Thymus (tissue), 11 donors: ENCODE results near the gene ARHGEF19. TPM values are rescaled to one million over a fixed set of nuclear protein-coding genes. Genes with fewer than 3 reads are reported as not detected.
A peak's percentile ranks its signal among the peaks of the same experiment; 100 is the strongest.

Experiments
- DNase-seq, 9 donors: peaks; one replicate each; pipeline ENCODE4 v3.0.0-alpha.2; 2013; ENCODE audit warnings: low spot score in 9 of 9, low read depth in 6 of 9, missing footprints in 1 of 9
- H3K27ac ChIP-seq, 2 donors: one replicate each; pipeline ENCODE4 v1.5.1; 2013; ENCODE audit warnings: control low read depth in 1 of 2, low read depth in 1 of 2, low read length in 1 of 2, mild to moderate bottlenecking in 1 of 2, moderate library complexity in 1 of 2
- H3K27me3 ChIP-seq, 2 donors: one replicate each; pipeline ENCODE4 v1.5.1; 2013; ENCODE audit warnings: low read length in 1 of 2; ENCODE audit not compliant: control insufficient read depth in 2 of 2, insufficient read depth in 1 of 2
- H3K36me3 ChIP-seq, 2 donors: one replicate each; pipeline ENCODE4 v1.5.1; 2013; ENCODE audit warnings: low read length in 1 of 2, mild to moderate bottlenecking in 1 of 2, moderate library complexity in 1 of 2; ENCODE audit not compliant: control insufficient read depth in 2 of 2, insufficient read depth in 2 of 2
- H3K4me1 ChIP-seq, 2 donors: one replicate each; pipeline ENCODE4 v1.5.1; 2013; ENCODE audit warnings: low read length in 2 of 2; ENCODE audit not compliant: control insufficient read depth in 2 of 2, insufficient read depth in 2 of 2
- H3K4me3 ChIP-seq, 2 donors: one replicate each; pipeline ENCODE4 v1.5.1; 2013; ENCODE audit warnings: low read length in 2 of 2, control low read depth in 1 of 2, mild to moderate bottlenecking in 1 of 2
- H3K9me3 ChIP-seq, 2 donors: one replicate each; pipeline ENCODE4 v1.5.1; 2013; ENCODE audit warnings: low read length in 1 of 2, mild to moderate bottlenecking in 1 of 2; ENCODE audit not compliant: control insufficient read depth in 2 of 2, insufficient read depth in 1 of 2
- WGBS: extraction: QIAGEN DNeasy Blood & Tissue Kit; methylation state at CpG from one replicate; pipeline ENCODE4 v1.1.7; 2013; 5-methylcytosine and 5-hydroxymethylcytosine counted together
- polyA plus RNA-seq: library from polyadenylated mRNA; stranded (reverse); fragments of 200-250 nt; gene quantifications from one replicate; pipeline ENCODE4 v1.2.3, GENCODE V29; 2013
- total RNA-seq: library from RNA; stranded (reverse); fragments of 120-200 nt; gene quantifications from one replicate; pipeline ENCODE4 v1.2.4, GENCODE V29; 2013
- donor health status: healthy.

The ARHGEF19 gene
- total and polyA plus RNA-seq, 2 donors: 2.2 to 9.6 TPM

DNA sequence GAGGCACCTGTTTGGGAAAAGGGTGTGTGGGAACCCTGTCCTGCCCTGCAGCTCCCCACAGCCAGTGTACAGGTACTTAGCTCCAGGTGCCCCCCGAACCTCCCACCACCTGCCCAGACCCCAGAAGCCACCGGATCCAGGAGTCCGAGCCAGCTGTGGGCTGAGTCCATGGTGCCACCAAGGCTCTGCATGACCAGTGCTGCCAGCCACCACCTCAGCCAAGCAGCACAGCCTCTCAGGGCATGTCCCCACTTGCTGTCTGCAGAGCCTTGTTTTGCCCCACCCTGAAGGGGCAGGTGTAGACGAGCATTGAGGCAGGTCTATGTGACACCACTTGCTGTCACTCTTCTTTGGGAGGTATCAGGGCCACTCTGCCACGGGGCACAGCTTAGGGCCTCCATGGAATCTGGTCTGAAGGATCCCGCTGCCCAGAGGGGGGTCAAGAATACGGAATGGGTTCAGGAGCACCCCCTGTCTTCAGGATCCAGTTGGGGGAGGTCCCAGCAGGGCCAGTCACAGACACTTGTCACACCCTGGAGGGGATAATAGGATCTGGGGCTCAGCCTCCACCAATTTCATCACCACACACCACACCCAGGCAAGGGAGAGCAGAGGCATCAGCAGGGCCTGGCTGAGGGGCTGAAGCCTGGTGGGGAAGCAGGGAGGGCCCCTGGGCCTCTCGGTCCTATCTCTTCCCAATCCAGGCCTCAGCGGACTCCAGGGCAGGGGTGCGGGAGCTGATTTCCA, 27.7 kb downstream of the ARHGEF19 start:
- no peak overlapping the region for H3K27ac ChIP-seq
- DNase-seq: no peak
- peaks cover 0 to 10% of the 10 kb centered on the region in 2 donors for H3K27me3 ChIP-seq
- no peaks in the 10 kb centered on the region for H3K36me3 ChIP-seq
- H3K4me1 ChIP-seq: peaks cover 0 to 12% of the 10 kb centered on the region in 2 donors
- H3K4me3 ChIP-seq: no peak overlapping the region
- no peaks in the 10 kb centered on the region for H3K9me3 ChIP-seq
- 91% methylated on average over 10 of the region's 10 CpGs for WGBS

DNA sequence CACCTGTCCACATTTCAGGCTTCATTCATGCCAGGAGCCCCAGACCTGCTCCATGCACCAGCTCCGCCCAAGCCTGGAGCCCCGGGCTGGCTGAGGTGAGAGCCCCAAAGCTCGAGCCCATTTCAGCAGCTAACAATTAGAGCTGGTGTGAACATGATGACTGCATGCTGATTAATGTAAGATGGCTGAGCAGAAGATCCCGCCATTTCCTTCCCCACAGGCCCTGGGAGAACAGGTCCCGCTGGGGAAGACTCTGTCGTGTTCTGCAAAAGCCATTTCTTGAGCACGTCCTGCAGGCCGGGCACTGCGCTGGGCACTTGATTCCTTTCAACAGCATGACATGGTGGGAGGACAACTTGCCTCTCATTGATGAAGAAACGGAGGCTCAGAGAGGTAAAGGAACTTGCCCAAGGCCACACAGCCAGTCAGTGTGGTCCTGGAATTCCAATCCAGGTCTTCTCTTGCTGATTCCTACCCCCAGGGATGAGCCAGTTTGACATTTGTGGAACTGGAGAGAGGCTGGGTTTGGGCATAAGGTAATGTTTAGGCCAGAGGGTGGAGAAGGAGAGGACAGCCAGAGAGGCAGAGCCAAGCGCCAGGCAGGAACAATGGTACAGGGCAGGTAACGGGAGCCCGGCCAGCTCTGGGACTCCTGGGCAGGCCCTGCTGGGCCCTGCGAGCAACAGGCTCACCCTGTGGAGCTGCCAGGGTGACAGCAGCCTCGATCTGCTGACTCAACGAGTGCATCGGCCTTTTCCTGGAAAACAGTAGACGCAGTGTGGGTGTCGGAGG, 28.5 kb downstream of the ARHGEF19 start:
- WGBS: 92% methylated on average over 19 of the region's 19 CpGs
- no peaks in the 10 kb centered on the region for H3K36me3 ChIP-seq
- H3K27me3 ChIP-seq: peaks cover 0 to 4% of the 10 kb centered on the region in 2 donors
- no peak overlapping the region for H3K4me3 ChIP-seq
- H3K27ac ChIP-seq: no peak overlapping the region
- no peaks in the 10 kb centered on the region for H3K9me3 ChIP-seq
- peaks cover 0 to 12% of the 10 kb centered on the region in 2 donors for H3K4me1 ChIP-seq
- DNase-seq: no peak

DNA sequence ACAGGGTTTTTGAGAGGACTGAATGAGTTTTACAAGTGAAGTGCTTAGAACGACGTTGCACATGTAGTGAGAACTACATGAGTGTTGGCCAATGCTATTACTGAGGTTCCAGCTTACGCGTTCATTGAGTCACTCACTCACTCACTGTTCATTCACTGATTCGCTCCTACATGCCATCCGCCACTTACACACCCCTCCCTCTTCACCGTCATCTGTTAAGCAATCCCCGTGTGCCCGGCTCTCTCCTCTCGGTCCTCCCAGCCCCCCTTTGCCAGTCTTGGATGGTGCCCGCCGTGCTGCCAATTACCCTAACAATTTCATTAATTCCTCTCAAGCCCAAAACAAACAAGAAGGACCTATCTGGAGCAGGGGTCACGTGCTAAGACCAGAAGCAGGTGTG, 29.3 kb downstream of the ARHGEF19 start:
- peaks cover 0 to 15% of the 10 kb centered on the region in 2 donors for H3K4me1 ChIP-seq
- DNase-seq: no peak
- no peak overlapping the region for H3K27ac ChIP-seq
- no peaks in the 10 kb centered on the region for H3K9me3 ChIP-seq
- WGBS: 96% methylated on average over 13 of the region's 13 CpGs
- no peaks in the 10 kb centered on the region for H3K36me3 ChIP-seq
- H3K27me3 ChIP-seq: no peaks in the 10 kb centered on the region
- H3K4me3 ChIP-seq: no peak overlapping the region

DNA sequence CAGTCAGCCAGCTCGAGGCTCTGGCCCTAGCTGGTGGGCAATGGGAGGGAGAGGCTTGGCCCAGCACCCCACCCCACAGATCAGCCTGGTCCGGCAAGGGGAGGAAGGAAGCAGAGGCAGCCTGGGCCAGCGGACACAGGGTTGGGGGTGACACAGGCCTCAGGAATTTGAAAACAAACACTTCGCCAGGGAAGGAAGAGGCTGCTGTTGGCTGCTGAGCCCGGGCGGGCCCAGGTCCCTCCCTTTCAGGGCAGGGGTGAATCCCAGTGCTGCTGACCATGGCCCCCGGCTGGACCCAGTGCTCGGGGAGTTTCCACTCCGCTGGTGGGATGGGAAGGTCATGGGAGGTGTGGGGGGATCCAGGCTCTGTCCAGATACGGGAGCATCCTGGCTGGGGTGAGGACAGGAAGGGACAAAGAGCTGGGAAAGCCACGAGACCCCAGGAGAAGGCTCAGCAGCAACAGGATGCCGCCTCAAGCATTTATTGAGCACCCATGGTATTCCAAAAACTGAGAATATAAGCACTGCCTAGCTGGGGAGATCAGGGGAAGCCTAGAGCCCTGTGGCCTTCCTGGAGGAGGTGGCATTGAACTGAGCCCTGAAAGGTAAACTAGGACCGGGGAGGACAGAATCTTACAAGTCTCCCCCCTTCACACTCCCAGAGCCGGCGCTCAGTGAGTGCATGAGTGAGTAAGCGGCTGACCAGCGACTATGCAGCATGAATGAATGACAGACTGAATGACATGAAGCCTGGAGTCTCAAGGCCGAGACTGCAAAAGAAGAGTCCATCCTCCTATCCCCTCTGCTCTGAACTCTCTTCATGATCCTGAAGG, 30.3 kb downstream of the ARHGEF19 start:
- Histone ChIP-seq H3K27ac (peak overlapping the region; percentile 37 to 72), H3K27me3 (no peaks in the 10 kb centered on the region), H3K36me3 (no peaks in the 10 kb centered on the region), H3K4me3 (no peak overlapping the region), H3K4me1 (peaks cover 0 to 12% of the 10 kb centered on the region in 2 donors), H3K9me3 (no peaks in the 10 kb centered on the region)
- WGBS: 89% methylated on average over 18 of the region's 18 CpGs
- no peak for DNase-seq

DNA sequence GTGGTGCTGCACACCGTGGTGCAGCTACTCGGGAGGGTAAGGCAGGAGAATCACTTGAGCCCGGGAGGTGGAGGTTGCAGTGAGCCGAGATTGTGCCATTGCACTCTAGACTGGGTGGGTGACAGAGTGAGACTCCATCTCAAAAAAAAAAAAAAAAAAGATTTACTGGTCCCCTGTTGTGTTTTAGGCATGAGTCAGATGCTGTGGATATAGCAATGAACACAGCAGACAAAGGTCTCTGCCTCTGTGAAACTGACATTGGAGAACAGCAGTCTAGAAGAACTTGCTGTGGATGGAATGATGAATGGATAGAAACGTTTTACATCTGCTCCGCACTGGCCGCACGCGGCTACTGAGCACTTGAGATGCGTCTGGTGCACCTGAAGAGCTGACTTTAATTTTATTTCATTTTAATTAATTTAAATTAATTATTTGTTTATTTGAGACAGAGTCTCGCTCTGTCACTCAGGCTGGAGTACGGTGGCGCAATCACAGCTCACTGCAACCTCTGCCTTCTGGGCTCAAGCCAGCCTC, 32.1 kb downstream of the ARHGEF19 start:
- peaks cover 0 to 15% of the 10 kb centered on the region in 2 donors for H3K4me1 ChIP-seq
- DNase-seq: no peak

DNA sequence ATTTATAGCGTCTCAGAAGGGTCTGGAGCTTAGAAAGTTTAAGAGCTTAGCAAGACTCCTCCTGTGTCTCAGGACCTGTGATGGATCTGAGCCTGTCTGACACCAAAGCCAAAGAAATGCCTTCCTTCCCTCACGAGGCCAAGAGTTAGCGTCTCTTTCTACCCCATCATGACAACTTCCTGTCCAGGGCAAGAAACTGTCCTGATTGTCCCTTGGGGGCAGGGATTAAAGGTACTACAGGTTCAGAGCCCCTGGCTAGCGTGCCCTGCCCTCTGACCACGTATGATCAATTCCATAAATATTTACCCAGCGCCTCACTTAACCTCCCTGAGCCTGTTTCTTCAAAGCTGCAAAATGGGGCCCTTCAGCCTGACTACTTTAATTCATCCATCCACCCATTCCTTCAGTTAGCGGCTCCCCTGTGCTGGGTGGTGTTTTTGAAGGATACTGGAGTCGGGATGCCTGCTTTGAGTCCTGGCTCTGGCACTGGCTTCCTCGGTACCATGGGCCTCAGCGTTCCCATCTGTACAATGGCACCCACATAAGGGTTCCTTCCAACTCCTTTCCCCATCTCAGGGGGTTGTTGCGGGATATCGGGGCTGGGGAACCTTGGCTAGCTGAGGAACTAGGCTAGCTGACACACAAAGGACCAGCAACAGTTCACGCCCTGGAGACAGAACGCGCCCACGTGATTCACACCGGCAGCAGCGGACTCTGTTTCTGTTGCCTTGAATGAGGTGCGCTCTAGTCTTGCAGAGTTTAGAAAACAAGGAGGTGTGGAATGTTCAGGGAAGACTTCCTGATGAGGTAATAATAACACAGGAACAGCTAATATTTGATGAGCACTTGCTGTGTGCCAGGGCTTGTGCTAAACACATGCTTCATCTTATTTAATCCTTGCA, 33.6 kb downstream of the ARHGEF19 start:
- 97% methylated on average over 19 of the region's 19 CpGs for WGBS
- no peaks in the 10 kb centered on the region for H3K27me3 ChIP-seq
- no peaks in the 10 kb centered on the region for H3K36me3 ChIP-seq
- H3K9me3 ChIP-seq: no peaks in the 10 kb centered on the region
- DNase-seq: no peak
- H3K4me1 ChIP-seq: peaks cover 0 to 24% of the 10 kb centered on the region in 2 donors
- no peak overlapping the region for H3K27ac ChIP-seq
- no peak overlapping the region for H3K4me3 ChIP-seq

More for the DNA sequence above, 32.1 kb downstream of the ARHGEF19 start:
- 93% methylated on average over 13 of the region's 13 CpGs for WGBS
- H3K4me3 ChIP-seq: no peak overlapping the region
- H3K36me3 ChIP-seq: no peaks in the 10 kb centered on the region
- no peak overlapping the region for H3K27ac ChIP-seq
- H3K9me3 ChIP-seq: no peaks in the 10 kb centered on the region
- no peaks in the 10 kb centered on the region for H3K27me3 ChIP-seq

DNA sequence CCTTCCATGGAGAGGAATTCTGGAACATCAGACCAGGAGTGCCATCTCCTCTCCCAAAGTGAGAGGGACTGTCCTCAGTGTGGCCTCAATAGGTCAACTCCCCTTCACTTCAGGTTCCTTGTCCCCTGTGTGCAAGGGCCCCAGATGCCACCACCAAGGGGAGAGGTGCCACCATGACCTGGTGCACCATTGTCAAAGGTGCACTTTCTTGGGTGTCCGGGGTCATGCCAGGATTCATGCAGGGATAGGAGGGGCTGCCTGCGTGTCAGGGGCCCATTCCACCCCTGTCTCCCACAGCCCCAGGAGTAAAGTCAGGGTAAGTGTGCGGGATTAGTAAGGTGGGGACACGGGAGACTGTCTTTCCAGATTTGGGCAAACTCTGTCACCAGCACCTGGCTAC, 35.1 kb downstream of the ARHGEF19 start:
- DNase-seq: no peak
- H3K27ac ChIP-seq: no peak overlapping the region
- H3K9me3 ChIP-seq: no peaks in the 10 kb centered on the region
- no peaks in the 10 kb centered on the region for H3K27me3 ChIP-seq
- no peaks in the 10 kb centered on the region for H3K36me3 ChIP-seq
- WGBS: 100% methylated on average over 4 of the region's 4 CpGs
- H3K4me3 ChIP-seq: no peak overlapping the region
- peaks cover 0 to 31% of the 10 kb centered on the region in 2 donors for H3K4me1 ChIP-seq

DNA sequence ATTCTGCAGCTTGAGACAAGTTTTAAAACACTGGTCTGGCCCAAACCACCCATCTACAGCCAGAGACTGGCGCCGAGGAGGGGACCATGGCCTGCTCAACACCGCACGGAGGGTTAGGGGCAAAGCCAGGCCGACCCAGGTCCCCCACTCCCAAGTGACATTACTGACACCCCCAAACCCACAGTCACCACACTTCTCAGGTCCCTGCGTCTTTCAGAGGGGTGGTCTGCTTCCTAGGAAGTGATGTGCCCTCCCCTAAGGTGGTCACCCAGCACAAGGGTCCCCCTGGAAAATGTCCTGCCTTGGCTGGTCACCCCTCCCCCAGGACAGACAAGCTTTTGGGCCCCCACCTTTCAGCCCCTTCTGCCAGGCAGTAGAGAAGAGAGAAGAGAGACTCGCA, 35.8 kb downstream of the ARHGEF19 start:
- Histone ChIP-seq H3K9me3 (no peaks in the 10 kb centered on the region), H3K27me3 (no peaks in the 10 kb centered on the region), H3K4me1 (peaks cover 0 to 30% of the 10 kb centered on the region in 2 donors), H3K36me3 (no peaks in the 10 kb centered on the region), H3K4me3 (no peak overlapping the region), H3K27ac (peak overlapping the region; percentile 43 to 49)
- 92% methylated on average over 7 of the region's 7 CpGs for WGBS
- no peak for DNase-seq
